B cell (primary cell): ENCODE data around the gene ARHGAP30.

Experiments
- EZH2 ChIP-seq: IDR thresholded peaks from 2 replicates; pipeline ENCODE4 v1.6.1; 2012; ENCODE audit warnings: borderline replicate concordance, low read depth, mild to moderate bottlenecking, moderate library complexity, low read length; ENCODE audit not compliant: insufficient read depth, poor library complexity, severe bottlenecking
- TF ChIP-seq, protein P1 (sequence below): fragments of 200-600 bp; IDR thresholded peaks from one replicate; pipeline ENCODE4 v1.8.0; 2022; ENCODE audit warnings: antibody characterized with exemption, mild to moderate bottlenecking

- TF ChIP-seq, protein P1, sequence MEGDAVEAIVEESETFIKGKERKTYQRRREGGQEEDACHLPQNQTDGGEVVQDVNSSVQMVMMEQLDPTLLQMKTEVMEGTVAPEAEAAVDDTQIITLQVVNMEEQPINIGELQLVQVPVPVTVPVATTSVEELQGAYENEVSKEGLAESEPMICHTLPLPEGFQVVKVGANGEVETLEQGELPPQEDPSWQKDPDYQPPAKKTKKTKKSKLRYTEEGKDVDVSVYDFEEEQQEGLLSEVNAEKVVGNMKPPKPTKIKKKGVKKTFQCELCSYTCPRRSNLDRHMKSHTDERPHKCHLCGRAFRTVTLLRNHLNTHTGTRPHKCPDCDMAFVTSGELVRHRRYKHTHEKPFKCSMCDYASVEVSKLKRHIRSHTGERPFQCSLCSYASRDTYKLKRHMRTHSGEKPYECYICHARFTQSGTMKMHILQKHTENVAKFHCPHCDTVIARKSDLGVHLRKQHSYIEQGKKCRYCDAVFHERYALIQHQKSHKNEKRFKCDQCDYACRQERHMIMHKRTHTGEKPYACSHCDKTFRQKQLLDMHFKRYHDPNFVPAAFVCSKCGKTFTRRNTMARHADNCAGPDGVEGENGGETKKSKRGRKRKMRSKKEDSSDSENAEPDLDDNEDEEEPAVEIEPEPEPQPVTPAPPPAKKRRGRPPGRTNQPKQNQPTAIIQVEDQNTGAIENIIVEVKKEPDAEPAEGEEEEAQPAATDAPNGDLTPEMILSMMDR: no peak
- TF ChIP-seq EZH2: no peak
These were observed 10.4 kb downstream of the ARHGAP30 start for GRCh38 chr1:161059293-161059692.
